Activated naive CD8-positive, alpha-beta T cell treated with anti-CD3 and anti-CD28 coated beads, Interleukin-2, amount 10 ng/mL, durations not matched to agents 7 days and 5 days (primary cell): Measurements from ENCODE around the gene RPL13A. TPM values are rescaled to one million over a fixed set of nuclear protein-coding genes. Genes with fewer than 3 reads are reported as not detected.
"Not testable (repeated sequence)": the region's sequence is repeated elsewhere in the genome, so short reads cannot be mapped to it uniquely, and the experiment has no call there.

Experiments used
- ATAC-seq: fragments of 150-1000 bp; cut with Tn5 transposase; one replicate; pipeline ENCODE4 v1.10.0; 2021; ENCODE audit warnings: low read depth, moderate library complexity
- POLR2A ChIA-PET: fragments of 350-600 bp; sonication (Branson Sonifier 250); formaldehyde crosslinking; loops from one replicate; lab custom pipeline; 2021; ENCODE audit warnings: antibody characterized with exemption; lab: Charles Lee
- DNase-seq: peaks from one replicate; pipeline ENCODE4 v3.0.0; 2021
- H3K27ac Mint-ChIP-seq: one replicate; pipeline ENCODE4 v1.8.0; 2022; ENCODE audit warnings: mild to moderate bottlenecking, mixed read lengths
- H3K27me3 Mint-ChIP-seq: one replicate; pipeline ENCODE4 v1.8.0; 2022; ENCODE audit warnings: mild to moderate bottlenecking, moderate library complexity, mixed read lengths
- H3K36me3 Mint-ChIP-seq: one replicate; pipeline ENCODE4 v1.8.0; 2021; ENCODE audit warnings: mild to moderate bottlenecking, mixed read lengths
- H3K4me1 Mint-ChIP-seq: one replicate; pipeline ENCODE4 v1.8.0; 2021; ENCODE audit warnings: mixed read lengths
- H3K4me3 Mint-ChIP-seq: one replicate; pipeline ENCODE4 v1.8.0; 2022; ENCODE audit warnings: mild to moderate bottlenecking, moderate library complexity, mixed read lengths
- H3K9me3 Mint-ChIP-seq: one replicate; pipeline ENCODE4 v1.8.0; 2021; ENCODE audit warnings: mixed read lengths
- total RNA-seq, 2 experiments: library from RNA; stranded (reverse); gene quantifications; one replicate each; pipeline ENCODE4 v1.2.3, GENCODE V29; 2021

The RPL13A gene
- 1,000 to 10,000 TPM; 2,936 to 3,173 TPM for total RNA-seq

DNA sequence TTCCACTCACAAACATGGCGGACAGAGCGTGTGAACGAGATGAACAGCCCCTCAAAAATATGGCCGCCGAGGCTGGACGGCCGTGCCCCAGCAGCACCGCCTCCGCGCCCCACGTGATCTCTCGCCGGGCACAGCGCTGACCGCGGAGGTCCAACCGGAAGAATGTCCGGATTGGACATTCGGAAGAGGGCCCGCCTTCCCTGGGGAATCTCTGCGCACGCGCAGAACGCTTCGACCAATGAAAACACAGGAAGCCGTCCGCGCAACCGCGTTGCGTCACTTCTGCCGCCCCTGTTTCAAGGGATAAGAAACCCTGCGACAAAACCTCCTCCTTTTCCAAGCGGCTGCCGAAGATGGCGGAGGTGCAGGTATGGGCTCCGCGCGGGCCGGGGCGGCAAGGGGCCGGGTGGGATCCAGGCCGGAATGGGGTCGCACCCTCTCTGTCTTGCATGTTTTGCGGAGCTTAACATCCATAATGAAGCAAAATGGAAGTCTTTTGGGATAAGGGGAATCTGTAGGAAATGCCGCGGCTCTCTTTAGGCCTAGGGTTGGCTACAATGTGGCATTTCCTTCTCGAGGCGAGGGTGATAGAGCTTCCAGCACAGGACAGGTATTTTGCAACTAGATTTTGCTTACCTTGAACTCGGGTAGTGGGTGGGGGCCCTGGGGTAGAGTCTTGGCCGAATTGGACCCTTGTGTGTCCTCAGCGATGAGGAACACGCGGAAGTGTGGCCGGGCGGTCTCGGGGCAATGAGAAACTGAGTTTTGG is at the start of gene RPL13A:
RPL13A (plus strand) TSS at position 332 of the 769 bp plus-strand sequence; CDS start at position 354, 22 bp downstream.
- DNase-seq: peak; percentile 100
- H3K27ac Mint-ChIP-seq: peak within 1 kb of the TSS; percentile 92
- POLR2A ChIA-PET: interaction anchor here (0.9 to 3.0 kb wide), 8 partner anchors 10 to 189 kb away, joined by 3 to 60 read pairs (median 5); partner anchors contain the start of genes ALDH16A1, FLT3LG and NOSIP
- peaks cover 53% of the 10 kb centered on the region for H3K36me3 Mint-ChIP-seq
- H3K4me3 Mint-ChIP-seq: peak within 1 kb of the TSS; percentile 92
- H3K9me3 Mint-ChIP-seq: no peaks in the 10 kb centered on the region
- no peaks in the 10 kb centered on the region for H3K27me3 Mint-ChIP-seq
- peaks cover 30% of the 10 kb centered on the region for H3K4me1 Mint-ChIP-seq
- peak; percentile 90 for ATAC-seq

DNA sequence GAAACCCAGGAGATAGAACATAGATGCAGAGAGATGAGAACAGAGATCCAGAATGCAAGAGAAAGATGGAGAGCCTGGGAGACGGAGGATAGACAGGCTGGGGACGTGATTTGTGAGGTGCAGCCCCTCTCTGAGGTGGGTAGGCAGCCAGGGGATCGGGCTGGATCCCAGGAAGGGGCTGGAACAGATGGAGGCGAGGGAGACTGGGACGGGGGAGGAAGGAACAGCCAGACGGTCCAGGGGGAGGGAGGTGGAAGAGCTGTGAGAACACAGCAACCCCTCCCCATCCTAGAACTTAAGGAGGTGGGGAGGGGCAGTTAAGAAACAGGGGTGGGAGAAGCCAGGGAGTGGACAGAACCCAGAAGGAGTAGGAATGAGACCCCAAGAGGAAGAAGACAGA is 49.1 kb upstream of the RPL13A start:
- no peak for ATAC-seq
- H3K4me3 Mint-ChIP-seq: no peak overlapping the region

GRCh38 chr19:49439836-49440235 is 47.6 kb upstream of the RPL13A start:
- POLR2A ChIA-PET: interaction anchor here (1.3 to 1.6 kb wide), 3 partner anchors 13 to 50 kb away, joined by 3 read pairs; partner anchors contain the start of gene ALDH16A1

More for the DNA sequence above, 49.1 kb upstream of the RPL13A start:
- Mint-ChIP-seq H3K27ac (no peak overlapping the region), H3K9me3 (no peaks in the 10 kb centered on the region), H3K36me3 (no peaks in the 10 kb centered on the region), H3K27me3 (peaks cover 91% of the 10 kb centered on the region), H3K4me1 (peaks cover 29% of the 10 kb centered on the region)
- POLR2A ChIA-PET: no interaction called here
- no peak for DNase-seq

GRCh38 chr19:49440439-49441209 is 46.8 kb upstream of the RPL13A start:
- Mint-ChIP-seq H3K9me3 (no peaks in the 10 kb centered on the region), H3K27ac (no peak overlapping the region), H3K27me3 (peaks cover 69% of the 10 kb centered on the region), H3K36me3 (peaks cover 2% of the 10 kb centered on the region), H3K4me3 (peak overlapping the region; percentile 51), H3K4me1 (peaks cover 35% of the 10 kb centered on the region)
- no peak for DNase-seq
- ATAC-seq: no peak
- POLR2A ChIA-PET: interaction anchor here (1.1 to 1.6 kb wide), 4 partner anchors 13 to 50 kb away, joined by 3 read pairs; partner anchors contain the start of gene ALDH16A1

More at GRCh38 chr19:49439836-49440235, 47.6 kb upstream of the RPL13A start:
- ATAC-seq: no peak
- no peak for DNase-seq
- Mint-ChIP-seq H3K9me3 (no peaks in the 10 kb centered on the region), H3K4me1 (peaks cover 32% of the 10 kb centered on the region), H3K36me3 (peaks cover 2% of the 10 kb centered on the region), H3K27ac (no peak overlapping the region), H3K4me3 (no peak overlapping the region), H3K27me3 (peaks cover 77% of the 10 kb centered on the region)

DNA sequence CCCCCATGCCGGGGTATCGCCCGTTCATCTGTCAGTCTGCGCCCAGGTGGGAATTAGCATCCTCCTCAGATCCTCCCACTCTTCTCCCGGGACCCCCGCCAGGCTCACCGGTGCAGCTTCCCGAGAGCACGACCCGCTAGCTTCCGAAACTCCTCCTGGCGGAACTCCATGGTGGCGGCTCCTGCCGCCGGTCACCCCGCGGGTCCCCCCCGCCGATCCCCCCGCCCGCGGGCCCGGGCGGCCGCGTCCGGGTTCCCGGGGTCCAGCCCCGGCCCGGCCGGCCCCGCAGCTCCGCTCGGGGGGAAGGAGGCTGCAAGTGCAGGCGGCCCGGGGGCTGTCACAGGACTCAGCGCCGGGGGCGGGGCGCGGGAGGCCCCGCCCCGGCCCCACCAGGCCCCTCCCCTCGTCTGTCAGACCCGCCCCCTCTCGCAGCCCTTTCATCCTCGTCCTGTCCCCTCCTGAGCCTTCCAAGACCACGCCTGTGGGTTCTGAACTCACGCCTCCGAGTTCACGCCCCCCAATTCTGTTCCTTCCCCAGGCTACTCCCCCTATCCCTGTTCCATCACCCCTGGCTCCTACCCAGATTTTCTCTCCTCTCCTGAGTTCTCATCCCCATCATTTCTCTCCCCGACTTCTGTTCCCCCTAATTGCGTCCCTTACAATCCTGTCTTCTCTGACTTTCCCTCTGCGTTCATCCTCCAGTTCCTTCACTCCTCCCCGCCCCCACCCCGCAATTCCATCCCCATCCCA is 46.0 kb upstream of the RPL13A start, which contains the start of gene SLC17A7:
SLC17A7 (minus strand) TSS at position 318 of the 750 bp plus-strand sequence; CDS start at position 170, 148 bp downstream.
- Mint-ChIP-seq H3K36me3 (peaks cover 3% of the 10 kb centered on the region), H3K4me3 (peak within 1 kb of the TSS; percentile 87), H3K27ac (peak within 1 kb of the TSS; percentile 64), H3K27me3 (peaks cover 61% of the 10 kb centered on the region), H3K4me1 (peaks cover 31% of the 10 kb centered on the region), H3K9me3 (no peaks in the 10 kb centered on the region)
- DNase-seq (no peak), ATAC-seq (peak; percentile 7)
- POLR2A ChIA-PET: interaction anchor here (1.1 to 1.6 kb wide), 3 partner anchors 28 to 51 kb away, joined by 3 to 4 read pairs (median 3); no protein-coding TSS in a partner anchor

DNA sequence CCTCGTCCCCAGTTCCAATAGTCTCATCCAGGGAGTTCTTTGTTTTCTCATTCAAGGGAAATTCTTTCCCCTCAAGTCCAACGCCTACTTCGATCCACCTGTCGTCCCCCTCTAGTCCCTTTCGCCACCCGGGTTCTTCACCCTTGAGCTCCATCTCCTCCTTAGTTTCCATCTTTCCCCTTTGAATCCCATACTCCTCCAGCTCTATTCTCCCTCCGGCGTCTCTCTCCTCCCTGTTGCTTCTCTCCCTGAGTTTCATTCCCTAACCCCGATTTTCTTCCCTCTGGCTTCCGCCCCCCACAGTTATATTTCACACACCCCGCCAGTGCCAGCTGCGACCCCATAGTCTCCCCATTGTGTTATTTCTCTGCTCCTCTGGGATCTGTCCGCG is 45.5 kb upstream of the RPL13A start:
- no peak for DNase-seq
- Mint-ChIP-seq H3K4me3 (peak overlapping the region; percentile 87), H3K4me1 (peaks cover 29% of the 10 kb centered on the region), H3K27me3 (peaks cover 55% of the 10 kb centered on the region), H3K36me3 (peaks cover 3% of the 10 kb centered on the region), H3K27ac (peak overlapping the region; percentile 64), H3K9me3 (no peaks in the 10 kb centered on the region)
- no peak for ATAC-seq
- POLR2A ChIA-PET: interaction anchor here (1.1 to 1.6 kb wide), 3 partner anchors 27 to 32 kb away, joined by 3 to 10 read pairs (median 4); no protein-coding TSS in a partner anchor

GRCh38 chr19:49442354-49442753 is 45.1 kb upstream of the RPL13A start:
- Mint-ChIP-seq H3K36me3 (peaks cover 3% of the 10 kb centered on the region), H3K27ac (peak overlapping the region; percentile 64), H3K4me1 (peaks cover 29% of the 10 kb centered on the region), H3K9me3 (no peaks in the 10 kb centered on the region), H3K27me3 (peaks cover 51% of the 10 kb centered on the region), H3K4me3 (peak overlapping the region; percentile 87)
- ATAC-seq (no peak), DNase-seq (no peak)
- POLR2A ChIA-PET: interaction anchor here (0.6 to 1.6 kb wide), 6 partner anchors 9 to 51 kb away, joined by 3 to 10 read pairs (median 4); partner anchors contain the start of genes ALDH16A1 and PIH1D1

DNA sequence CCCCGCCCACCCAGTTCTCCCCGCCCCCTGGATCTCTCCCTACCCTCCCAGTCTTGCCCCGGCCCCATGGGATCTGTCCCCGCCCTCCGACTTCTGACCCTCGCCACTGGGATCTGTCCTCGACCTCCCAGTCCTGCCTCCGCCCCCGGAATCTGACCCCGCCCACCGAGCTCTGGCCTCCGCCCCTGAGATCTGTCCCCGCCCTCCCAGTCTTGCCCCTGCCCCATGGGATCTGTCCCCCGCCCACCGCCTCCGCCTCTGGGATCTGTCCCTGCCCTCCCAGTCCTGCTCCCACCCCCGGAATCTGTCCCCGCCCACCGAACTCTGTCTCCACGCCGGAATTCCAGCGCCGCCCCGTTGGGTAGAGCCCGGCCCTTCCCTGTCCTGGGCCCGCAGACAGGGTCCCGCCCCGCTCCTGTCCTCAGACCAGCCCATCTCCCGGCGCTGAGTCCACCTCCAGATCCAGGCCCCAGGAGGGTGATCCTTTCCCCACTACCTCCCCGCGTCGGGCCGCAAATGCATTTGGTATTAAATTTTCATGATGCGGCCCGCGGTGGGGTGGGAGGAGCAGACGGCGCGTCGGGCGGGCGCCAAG is 44.5 kb upstream of the RPL13A start:
- no peaks in the 10 kb centered on the region for H3K9me3 Mint-ChIP-seq

DNA sequence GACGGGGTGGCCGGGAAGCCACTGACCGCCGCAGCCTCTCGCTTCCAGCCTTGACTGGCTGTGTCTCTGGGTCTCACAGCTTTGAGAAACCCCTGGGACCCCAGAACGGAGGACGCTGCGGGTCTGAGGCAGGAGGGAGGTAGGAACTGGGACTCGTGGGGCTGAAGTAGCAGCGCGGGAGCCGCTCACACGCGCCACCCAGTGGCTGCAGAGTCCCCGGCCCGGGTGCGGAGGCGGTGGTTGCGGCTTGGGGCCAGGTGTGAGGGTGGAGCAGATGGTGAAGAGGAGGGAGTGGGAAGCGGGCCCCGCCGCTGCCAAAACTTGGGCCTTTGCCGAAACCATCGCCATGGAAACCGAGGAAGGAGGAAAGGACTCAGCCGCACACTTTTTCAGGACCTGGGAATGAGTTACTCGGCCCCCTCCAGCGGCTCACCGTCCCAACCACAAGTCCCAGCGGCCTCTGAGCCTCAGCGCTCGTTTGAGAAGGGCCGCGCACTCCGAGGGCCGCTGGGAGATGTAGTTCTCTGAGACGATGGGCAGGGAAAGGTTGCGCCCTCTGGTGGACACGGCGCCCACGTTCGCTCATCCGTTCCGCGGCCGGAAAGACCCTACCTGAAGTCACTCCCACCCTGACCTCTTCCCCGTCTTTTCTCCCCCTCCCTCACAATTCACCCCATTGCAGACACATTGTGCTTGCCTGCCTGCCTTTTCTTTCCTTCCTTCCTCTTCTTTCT is 43.9 kb upstream of the RPL13A start:
- Mint-ChIP-seq H3K36me3 (peaks cover 8% of the 10 kb centered on the region), H3K27ac (peak overlapping the region; percentile 91), H3K4me3 (peak overlapping the region; percentile 87), H3K4me1 (peaks cover 31% of the 10 kb centered on the region), H3K9me3 (no peaks in the 10 kb centered on the region), H3K27me3 (peaks cover 40% of the 10 kb centered on the region)
- DNase-seq (peak; percentile 98), ATAC-seq (peak; percentile 88)
- POLR2A ChIA-PET: interaction anchor here (0.7 to 2.1 kb wide), 9 partner anchors 8 to 52 kb away, joined by 3 to 10 read pairs (median 6); partner anchors contain the start of genes ALDH16A1 and PIH1D1

More for the DNA sequence above, 44.5 kb upstream of the RPL13A start:
- POLR2A ChIA-PET: interaction anchor here (0.6 to 1.6 kb wide), 7 partner anchors 9 to 53 kb away, joined by 3 to 10 read pairs (median 4); partner anchors contain the start of genes ALDH16A1 and PIH1D1
- Mint-ChIP-seq H3K27ac (peak overlapping the region; percentile 91), H3K36me3 (peaks cover 3% of the 10 kb centered on the region), H3K4me1 (peaks cover 29% of the 10 kb centered on the region), H3K4me3 (peak overlapping the region; percentile 87), H3K27me3 (peaks cover 46% of the 10 kb centered on the region)
- DNase-seq (peak; percentile 76), ATAC-seq (peak; percentile 12)

DNA sequence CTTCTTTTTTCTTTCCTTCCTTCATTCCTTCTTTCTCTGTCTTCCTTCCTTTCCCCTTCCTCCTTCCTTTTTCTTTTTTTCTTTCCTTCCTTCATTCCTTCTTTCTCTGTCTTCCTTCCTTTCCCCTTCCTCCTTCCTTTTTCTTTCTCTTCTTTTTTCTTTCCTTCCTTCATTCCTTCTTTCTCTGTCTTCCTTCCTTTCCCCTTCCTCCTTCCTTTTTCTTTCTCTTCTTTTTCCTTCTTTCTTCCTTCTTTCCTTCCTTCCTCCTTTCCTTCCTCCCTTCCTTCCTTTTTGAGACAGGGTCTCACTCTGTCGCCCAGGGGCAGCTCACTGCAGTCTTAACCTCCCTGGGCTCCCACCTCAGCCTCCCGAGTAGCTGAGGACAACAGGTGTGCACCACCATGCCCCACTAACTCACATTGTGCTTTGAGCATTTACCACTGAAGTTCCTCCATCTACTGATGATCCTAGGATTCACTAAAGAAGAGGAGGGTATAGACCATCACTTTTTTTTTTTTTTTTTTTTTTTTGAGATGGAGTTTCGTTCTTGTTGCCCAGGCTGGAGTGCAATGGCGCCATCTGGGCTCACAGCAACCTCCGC is 43.2 kb upstream of the RPL13A start:
- not testable (repeated sequence) for ATAC-seq, H3K9me3 Mint-ChIP-seq, H3K36me3 Mint-ChIP-seq, DNase-seq
- Mint-ChIP-seq H3K4me1 (peaks cover 33% of the 10 kb centered on the region), H3K4me3 (peak overlapping the region; percentile 87), H3K27ac (peak overlapping the region; percentile 91), H3K27me3 (peaks cover 33% of the 10 kb centered on the region)
- POLR2A ChIA-PET: interaction anchor here (0.7 to 2.1 kb wide), 5 partner anchors 9 to 115 kb away, joined by 3 to 8 read pairs (median 6); partner anchors contain the start of gene ALDH16A1

DNA sequence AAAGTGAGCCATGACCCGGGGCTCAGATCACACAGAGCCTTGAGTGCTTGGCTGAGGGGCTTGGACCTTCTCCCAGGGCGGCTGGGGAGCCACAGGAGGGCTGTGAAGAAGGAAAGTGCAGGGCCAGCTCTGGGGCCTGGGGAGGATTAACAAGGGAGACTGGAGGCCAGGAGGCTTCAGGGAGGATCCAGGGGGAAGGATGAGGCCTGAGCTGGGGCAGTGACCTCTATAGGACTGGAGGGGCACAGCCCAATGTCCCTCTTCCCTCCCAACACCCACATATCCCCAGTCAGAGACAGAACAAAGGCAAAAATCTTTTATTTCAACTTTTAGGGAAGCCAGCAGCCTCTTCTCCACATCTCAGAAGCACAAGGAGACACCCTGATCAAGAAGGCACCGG is 41.4 kb upstream of the RPL13A start:
- Mint-ChIP-seq H3K4me3 (no peak overlapping the region), H3K27ac (no peak overlapping the region), H3K4me1 (peaks cover 36% of the 10 kb centered on the region), H3K36me3 (peaks cover 16% of the 10 kb centered on the region), H3K27me3 (peaks cover 15% of the 10 kb centered on the region), H3K9me3 (no peaks in the 10 kb centered on the region)
- DNase-seq (no peak), ATAC-seq (no peak)
- POLR2A ChIA-PET: interaction anchor here (0.5 to 2.1 kb wide), 3 partner anchors 24 to 487 kb away, joined by 3 to 8 read pairs (median 6); no protein-coding TSS in a partner anchor
